Stimulated activated naive CD8-positive, alpha-beta T cell treated with anti-CD3 and anti-CD28 coated beads, Interleukin-15, Interleukin-2, amounts not matched to agents 100 ng/mL and 50 ng/mL, for 24 hours (primary cell): Measurements from ENCODE around the gene ENSA.
"Not testable (repeated sequence)": the region's sequence is repeated elsewhere in the genome, so short reads cannot be mapped to it uniquely, and the experiment has no call there.

Experiments
- H3K27ac Mint-ChIP-seq: one replicate; pipeline ENCODE4 v1.8.0; 2021; ENCODE audit warnings: mild to moderate bottlenecking, mixed read lengths
- H3K27me3 Mint-ChIP-seq: one replicate; pipeline ENCODE4 v1.8.0; 2021; ENCODE audit warnings: mixed read lengths
- H3K36me3 Mint-ChIP-seq: one replicate; pipeline ENCODE4 v1.8.0; 2021; ENCODE audit warnings: low read depth, mixed read lengths
- H3K4me1 Mint-ChIP-seq: one replicate; pipeline ENCODE4 v1.8.0; 2021; ENCODE audit warnings: low read depth, mixed read lengths
- H3K4me3 Mint-ChIP-seq: one replicate; pipeline ENCODE4 v1.8.0; 2021; ENCODE audit warnings: mild to moderate bottlenecking, mixed read lengths
- H3K9me3 Mint-ChIP-seq: one replicate; pipeline ENCODE4 v1.8.0; 2021; ENCODE audit warnings: mixed read lengths

ENSA gene

DNA sequence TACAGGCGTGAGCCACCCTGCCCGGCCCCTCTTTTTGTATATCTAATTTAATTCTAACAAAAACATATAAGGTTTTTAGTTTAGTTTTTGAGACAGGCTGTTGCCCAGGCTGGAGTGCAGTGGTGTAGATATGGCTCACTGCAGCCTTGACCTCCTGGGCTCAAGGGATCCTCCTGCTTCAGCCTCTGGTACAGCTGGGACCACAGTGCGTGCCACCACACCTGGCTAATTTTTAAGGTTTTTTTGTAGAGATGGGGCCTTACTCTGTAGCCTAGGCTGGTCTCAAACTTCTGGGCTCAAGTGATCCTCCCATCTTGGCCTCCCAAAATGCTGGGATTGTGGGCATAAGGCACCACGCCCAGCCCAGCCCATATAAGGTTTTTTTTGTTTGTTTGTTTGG, 18.8 kb downstream of the ENSA start:
- peaks cover 55% of the 10 kb centered on the region for H3K4me1 Mint-ChIP-seq
- no peaks in the 10 kb centered on the region for H3K27me3 Mint-ChIP-seq
- H3K36me3 Mint-ChIP-seq = peaks cover 44% of the 10 kb centered on the region
- no peaks in the 10 kb centered on the region for H3K9me3 Mint-ChIP-seq
- H3K27ac Mint-ChIP-seq = no peak overlapping the region
- H3K4me3 Mint-ChIP-seq = no peak overlapping the region

DNA sequence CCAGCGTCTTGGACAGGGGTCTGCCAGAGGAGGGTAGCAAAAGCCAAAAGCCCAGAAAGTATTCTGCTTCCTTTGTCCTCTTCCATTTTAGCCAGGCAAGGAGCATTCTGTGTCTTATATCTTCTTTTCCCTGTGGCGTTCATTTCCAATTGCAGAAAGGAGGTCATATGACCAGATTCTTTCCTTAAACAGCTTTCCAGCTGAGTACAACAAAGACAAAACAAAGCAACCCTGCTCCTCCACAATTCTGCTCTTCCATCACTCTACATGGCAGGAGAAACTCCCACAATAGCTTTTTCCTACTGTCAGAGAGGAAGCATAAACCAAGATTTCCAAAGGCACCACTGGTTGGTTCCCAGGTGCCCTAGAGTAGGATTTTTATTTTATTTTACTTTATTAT, 19.7 kb downstream of the ENSA start:
- H3K4me1 Mint-ChIP-seq = peaks cover 55% of the 10 kb centered on the region
- H3K27ac Mint-ChIP-seq = peak overlapping the region; percentile 40
- peaks cover 39% of the 10 kb centered on the region for H3K36me3 Mint-ChIP-seq
- no peak overlapping the region for H3K4me3 Mint-ChIP-seq
- H3K9me3 Mint-ChIP-seq = no peaks in the 10 kb centered on the region
- H3K27me3 Mint-ChIP-seq = no peaks in the 10 kb centered on the region

DNA sequence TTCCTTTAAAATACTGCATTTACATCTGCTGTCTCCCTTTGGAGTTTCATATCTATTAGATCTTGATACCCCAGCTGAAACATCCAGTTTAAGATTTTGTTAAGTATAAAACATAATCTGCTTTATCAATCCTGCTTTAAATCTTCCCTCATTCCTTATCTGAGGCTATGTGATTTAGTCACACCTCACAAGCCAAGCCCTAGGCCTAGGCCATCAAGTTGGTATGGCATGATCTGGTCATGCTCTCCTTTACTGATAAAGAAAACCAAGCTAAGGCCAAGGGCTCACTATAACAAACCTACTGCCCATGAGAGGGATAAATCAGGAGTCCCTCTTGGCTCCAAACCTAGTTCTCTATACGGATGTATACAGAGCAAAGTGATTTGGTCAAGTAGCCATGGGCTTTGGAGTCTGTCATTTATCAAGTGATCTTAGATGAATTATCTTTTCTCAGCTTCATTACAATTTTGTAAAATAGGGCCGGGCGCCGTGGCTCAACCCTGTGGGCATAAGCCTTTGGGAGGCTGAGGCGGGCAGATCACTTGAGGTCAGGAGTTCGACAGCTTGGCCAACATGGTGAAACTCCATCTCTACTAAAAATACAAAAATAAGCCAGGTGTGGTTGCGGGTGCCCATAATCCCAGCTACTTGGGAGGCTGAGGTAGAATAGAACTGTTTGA, 22.8 kb downstream of the ENSA start:
- Mint-ChIP-seq H3K27ac (peak overlapping the region; percentile 76), H3K9me3 (no peaks in the 10 kb centered on the region), H3K4me3 (no peak overlapping the region), H3K27me3 (no peaks in the 10 kb centered on the region), H3K4me1 (peaks cover 38% of the 10 kb centered on the region), H3K36me3 (peaks cover 27% of the 10 kb centered on the region)

DNA sequence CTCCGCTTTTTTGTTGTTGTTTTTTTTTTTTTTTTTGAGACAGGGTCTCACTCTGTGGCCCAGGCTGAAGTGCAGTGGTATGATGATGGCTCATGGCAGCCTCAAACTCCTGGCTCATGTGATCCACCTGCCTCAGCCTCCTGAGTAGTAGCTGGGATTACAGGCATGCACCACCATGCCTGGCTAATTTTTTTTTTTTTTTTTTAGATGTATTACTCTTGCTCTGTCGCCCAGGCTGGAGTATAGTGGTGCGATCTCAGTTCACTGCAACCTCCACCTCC, 24.0 kb downstream of the ENSA start:
- H3K9me3 Mint-ChIP-seq, H3K27me3 Mint-ChIP-seq, H3K4me3 Mint-ChIP-seq: not testable (repeated sequence)
- H3K36me3 Mint-ChIP-seq = peaks cover 27% of the 10 kb centered on the region
- peaks cover 29% of the 10 kb centered on the region for H3K4me1 Mint-ChIP-seq
- H3K27ac Mint-ChIP-seq = peak overlapping the region; percentile 52

DNA sequence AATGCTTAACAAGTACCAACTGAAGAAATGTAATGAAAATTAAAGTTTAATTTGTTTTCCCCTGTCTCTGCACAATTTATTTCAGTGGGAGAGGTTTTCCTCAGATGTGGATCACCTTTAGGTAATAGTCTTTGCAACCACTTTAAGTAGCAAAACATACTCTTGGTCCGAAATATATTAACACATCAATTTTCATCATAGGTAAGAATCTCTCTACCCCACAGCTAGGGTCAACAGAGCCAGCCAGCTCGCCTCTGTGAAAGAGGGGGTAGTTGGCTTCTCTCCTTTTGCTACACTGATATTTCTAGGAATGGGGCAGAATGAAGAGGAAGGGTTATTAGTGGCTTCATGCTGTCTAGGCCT, 25.2 kb downstream of the ENSA start:
- Mint-ChIP-seq H3K27ac (peak overlapping the region; percentile 88), H3K9me3 (no peaks in the 10 kb centered on the region), H3K4me3 (no peak overlapping the region), H3K36me3 (peaks cover 21% of the 10 kb centered on the region), H3K27me3 (no peaks in the 10 kb centered on the region), H3K4me1 (peaks cover 29% of the 10 kb centered on the region)

DNA sequence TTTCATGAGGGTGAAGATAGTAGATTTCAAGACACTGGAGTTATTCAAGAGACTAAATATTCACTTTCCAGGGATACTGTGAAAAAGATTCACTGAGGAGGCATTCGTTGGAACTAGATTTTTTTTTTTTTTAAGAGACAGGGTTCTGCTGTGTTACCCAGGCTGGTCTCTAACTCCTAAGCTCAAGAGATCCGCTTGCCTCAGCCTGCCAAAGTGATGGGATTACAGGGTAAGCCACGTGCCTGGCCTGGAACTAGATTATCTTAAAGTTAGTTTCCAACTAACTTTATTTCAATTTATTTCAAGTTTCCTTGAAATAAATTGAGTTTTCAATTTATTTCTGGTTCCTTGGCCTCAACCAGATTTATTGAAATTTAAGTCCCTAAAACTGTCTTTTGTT, 25.7 kb downstream of the ENSA start:
- Mint-ChIP-seq H3K4me1 (peaks cover 29% of the 10 kb centered on the region), H3K27ac (peak overlapping the region; percentile 41), H3K36me3 (peaks cover 16% of the 10 kb centered on the region), H3K4me3 (no peak overlapping the region), H3K27me3 (no peaks in the 10 kb centered on the region), H3K9me3 (no peaks in the 10 kb centered on the region)

DNA sequence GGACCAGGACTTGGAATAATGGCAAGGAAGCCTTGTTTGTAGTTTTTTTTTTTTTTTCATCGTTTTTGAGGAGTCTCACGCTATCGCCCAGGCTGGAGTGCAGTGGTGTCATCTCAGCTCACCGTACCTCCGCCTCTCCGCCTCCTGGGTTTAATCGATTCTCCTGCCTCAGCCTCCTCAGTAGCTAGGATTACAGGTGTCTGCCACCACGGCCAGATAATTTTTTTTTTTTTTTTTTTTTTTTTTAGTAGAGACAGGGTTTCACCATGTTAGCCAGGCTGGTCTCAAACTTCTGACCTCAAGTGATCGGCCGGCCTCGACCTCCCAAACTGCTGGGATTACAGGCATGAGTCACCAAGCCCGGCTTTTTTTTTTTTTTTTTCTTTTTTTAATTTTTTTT, 27.0 kb downstream of the ENSA start:
- Mint-ChIP-seq H3K4me1 (peaks cover 29% of the 10 kb centered on the region), H3K36me3 (peaks cover 16% of the 10 kb centered on the region)
- not testable (repeated sequence) for H3K27me3 Mint-ChIP-seq, H3K9me3 Mint-ChIP-seq, H3K27ac Mint-ChIP-seq, H3K4me3 Mint-ChIP-seq

DNA sequence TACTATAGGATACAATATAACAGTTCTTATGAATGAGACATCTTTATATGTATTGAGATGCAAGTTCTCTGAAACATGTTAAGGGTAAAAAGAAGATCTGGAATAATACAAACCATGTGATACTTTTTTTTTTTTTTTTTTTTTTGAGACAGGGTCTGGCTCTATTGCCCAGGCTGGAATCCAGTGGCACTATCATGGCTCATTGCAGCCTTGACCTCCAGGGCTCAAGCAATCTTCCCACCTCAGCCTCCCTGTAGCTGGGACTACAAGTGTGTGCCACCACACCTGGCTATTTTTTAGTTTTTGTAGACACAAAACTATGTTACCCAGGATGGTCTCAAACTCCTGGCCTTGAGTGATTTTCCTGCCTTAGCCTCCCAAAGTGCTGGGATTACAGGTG, 27.9 kb downstream of the ENSA start:
- H3K4me3 Mint-ChIP-seq = no peak overlapping the region
- H3K9me3 Mint-ChIP-seq = no peaks in the 10 kb centered on the region
- H3K36me3 Mint-ChIP-seq = peaks cover 15% of the 10 kb centered on the region
- H3K27ac Mint-ChIP-seq = no peak overlapping the region
- peaks cover 27% of the 10 kb centered on the region for H3K4me1 Mint-ChIP-seq
- no peaks in the 10 kb centered on the region for H3K27me3 Mint-ChIP-seq

DNA sequence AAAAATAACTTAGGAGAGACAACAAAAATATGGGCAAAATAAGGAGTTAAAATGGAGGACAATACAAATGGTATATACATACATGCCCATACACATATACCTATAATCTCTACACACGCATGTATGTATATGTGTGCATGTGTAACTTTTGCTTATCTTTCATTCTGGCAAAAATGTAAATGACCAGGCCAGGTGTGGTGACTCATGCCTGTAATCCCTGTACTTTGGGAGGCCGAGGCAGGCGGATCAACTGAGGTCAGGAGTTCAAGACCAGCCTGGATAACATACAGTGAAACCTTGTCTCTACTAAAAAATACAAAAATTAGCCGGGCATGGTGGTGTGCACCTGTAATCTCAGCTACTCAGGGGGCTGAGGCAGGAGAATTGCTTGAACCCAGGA, 31.1 kb downstream of the ENSA start:
- H3K36me3 Mint-ChIP-seq, H3K4me1 Mint-ChIP-seq, H3K4me3 Mint-ChIP-seq, H3K9me3 Mint-ChIP-seq, H3K27me3 Mint-ChIP-seq, H3K27ac Mint-ChIP-seq: not testable (repeated sequence)

DNA sequence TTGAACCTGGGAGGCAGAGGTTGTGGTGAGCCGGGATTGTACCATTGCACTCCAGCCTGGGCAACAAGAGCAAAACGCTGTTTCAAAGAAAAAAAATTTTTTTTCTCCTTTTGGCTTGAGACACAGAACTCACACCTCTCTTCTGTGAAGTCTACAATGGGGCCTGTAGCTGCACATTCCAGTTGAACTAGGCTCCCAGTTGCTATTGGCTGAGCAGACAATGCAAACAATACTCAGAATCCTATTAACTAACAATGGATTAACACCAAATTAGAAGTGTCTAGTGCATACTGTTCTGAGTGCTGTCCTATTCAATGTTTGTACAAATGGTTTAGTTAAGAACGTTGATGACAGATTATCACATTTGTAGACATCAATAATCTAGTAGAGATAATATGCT, 32.4 kb downstream of the ENSA start:
- Mint-ChIP-seq H3K27me3 (no peaks in the 10 kb centered on the region), H3K4me1 (peaks cover 6% of the 10 kb centered on the region), H3K9me3 (no peaks in the 10 kb centered on the region), H3K27ac (no peak overlapping the region), H3K4me3 (no peak overlapping the region), H3K36me3 (no peaks in the 10 kb centered on the region)

DNA sequence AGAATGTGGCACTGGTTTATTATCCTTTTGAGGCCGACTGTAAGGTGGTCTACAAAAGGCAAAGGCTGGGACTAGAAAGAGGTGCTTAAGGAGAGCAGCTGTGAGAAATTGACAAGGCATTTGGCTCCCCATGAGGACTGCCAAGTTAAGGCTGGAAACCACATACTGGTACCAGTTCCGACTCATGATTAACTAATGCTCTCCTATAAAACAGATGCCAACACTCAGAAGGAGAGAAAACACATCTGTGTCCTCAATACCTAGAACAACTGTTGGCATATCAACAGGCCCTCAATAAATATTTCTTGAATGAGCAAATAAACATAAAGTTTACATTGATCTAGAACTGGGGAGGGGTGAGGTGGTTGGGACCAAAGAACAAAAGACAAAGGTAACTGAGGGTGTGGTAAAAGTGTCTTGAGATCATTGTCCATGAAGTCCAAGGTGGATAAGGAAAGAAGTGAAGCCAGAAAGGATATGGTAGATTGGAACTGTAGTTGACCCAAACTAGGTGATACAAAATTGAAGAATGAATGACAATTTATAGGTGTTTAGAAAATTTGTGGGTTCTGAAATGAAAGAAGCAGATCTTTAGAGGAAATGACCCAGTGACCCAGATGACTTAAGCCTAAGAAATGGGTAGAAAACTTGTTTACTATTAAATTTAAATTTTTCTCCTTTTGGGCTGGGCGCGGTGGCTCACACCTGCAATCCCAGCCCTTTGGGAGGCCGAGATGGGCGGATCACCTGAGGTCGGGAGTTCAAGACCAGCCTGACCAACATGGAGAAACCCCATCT, 33.1 kb downstream of the ENSA start:
- H3K27me3 Mint-ChIP-seq = no peaks in the 10 kb centered on the region
- peaks cover 6% of the 10 kb centered on the region for H3K4me1 Mint-ChIP-seq
- H3K27ac Mint-ChIP-seq = no peak overlapping the region
- no peak overlapping the region for H3K4me3 Mint-ChIP-seq
- H3K9me3 Mint-ChIP-seq = no peaks in the 10 kb centered on the region
- no peaks in the 10 kb centered on the region for H3K36me3 Mint-ChIP-seq

DNA sequence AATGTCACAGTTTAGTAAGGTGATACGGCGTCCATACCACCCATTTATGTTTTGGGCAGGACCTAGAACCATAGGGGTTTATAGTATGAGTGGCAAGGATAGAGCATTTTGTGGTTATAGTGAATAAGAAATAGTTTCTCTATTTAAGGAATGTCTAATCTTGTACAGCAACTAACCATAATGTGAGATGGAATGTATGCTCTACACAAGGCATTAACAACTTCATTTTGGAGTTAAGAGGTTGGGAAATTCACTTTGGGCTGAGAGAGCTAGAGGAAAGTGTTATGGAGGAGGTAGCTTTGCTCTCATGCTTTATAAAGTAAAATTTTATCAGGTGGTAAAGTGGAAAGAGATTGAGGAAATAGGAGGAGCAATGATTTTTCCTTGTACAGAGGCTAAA, 47.0 kb downstream of the ENSA start:
- H3K9me3 Mint-ChIP-seq = no peaks in the 10 kb centered on the region
- peak overlapping the region; percentile 32 for H3K27ac Mint-ChIP-seq
- no peaks in the 10 kb centered on the region for H3K27me3 Mint-ChIP-seq
- no peak overlapping the region for H3K4me3 Mint-ChIP-seq
- peaks cover 29% of the 10 kb centered on the region for H3K4me1 Mint-ChIP-seq
- H3K36me3 Mint-ChIP-seq = peaks cover 20% of the 10 kb centered on the region

DNA sequence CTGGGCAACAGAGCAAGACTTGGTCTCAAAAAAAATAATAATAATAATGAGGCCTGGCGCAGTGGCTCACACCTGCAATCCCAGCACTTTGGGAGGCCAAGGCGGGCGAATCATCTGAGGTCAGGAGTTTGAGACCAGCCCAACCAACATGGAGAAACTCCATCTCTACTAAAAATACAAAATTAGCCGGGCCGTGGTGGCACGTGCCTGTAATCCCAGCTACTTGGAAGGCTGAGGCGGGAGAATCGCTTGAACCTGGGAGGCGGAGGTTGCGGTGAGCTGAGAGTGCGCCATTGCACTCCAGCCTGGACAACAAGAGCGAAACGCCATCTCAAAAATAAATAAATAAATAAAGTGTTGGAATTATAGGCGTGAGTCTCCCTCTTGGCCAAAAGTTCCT, 47.5 kb downstream of the ENSA start:
- not testable (repeated sequence) for H3K9me3 Mint-ChIP-seq, H3K27ac Mint-ChIP-seq, H3K4me3 Mint-ChIP-seq, H3K27me3 Mint-ChIP-seq
- Mint-ChIP-seq H3K36me3 (peaks cover 24% of the 10 kb centered on the region), H3K4me1 (peaks cover 29% of the 10 kb centered on the region)

DNA sequence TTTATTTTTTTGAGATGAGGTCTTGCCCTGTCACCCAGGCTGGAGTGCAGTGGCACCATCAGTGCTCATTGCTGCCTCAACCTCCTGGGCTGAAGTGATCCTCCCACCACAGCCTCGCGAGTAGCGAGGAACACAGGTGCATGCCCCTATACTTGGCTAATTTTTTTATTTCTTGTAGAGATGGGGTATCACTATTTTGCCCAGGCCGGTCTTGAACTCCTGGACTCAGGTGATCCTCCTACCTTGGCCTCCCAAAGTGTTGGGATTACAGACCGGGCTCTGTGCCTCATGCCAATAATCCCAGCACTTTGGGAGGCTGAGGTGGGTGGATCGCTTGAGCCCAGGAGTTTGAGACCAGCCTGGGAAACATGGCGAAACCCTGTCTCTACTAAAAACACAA, 48.0 kb downstream of the ENSA start:
- not testable (repeated sequence) for H3K27me3 Mint-ChIP-seq, H3K4me3 Mint-ChIP-seq, H3K27ac Mint-ChIP-seq, H3K9me3 Mint-ChIP-seq
- H3K36me3 Mint-ChIP-seq = peaks cover 30% of the 10 kb centered on the region
- peaks cover 29% of the 10 kb centered on the region for H3K4me1 Mint-ChIP-seq

DNA sequence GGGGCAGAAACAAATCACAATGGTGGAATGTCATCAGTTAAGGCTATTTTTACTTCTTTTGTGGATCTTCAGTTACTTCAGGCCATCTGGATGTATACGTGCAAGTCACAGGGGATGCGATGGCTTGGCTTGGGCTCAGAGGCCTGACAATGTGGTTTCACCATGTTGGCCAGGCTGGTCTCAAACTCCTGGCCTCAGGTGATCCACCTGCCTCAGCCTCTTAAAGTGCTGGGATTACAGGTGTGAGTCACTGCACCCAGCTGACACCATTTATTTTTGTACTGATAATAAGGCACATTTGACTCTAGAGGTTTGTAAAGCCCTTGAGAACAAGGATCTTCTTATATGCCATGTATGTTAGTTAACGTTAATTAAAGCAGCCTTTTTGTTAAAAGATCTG, 48.4 kb downstream of the ENSA start:
- not testable (repeated sequence) for H3K27me3 Mint-ChIP-seq, H3K9me3 Mint-ChIP-seq
- peaks cover 34% of the 10 kb centered on the region for H3K36me3 Mint-ChIP-seq
- H3K4me1 Mint-ChIP-seq = peaks cover 31% of the 10 kb centered on the region
- H3K4me3 Mint-ChIP-seq = peak overlapping the region; percentile 93
- peak overlapping the region; percentile 93 for H3K27ac Mint-ChIP-seq
